Loucy (cell line): Measurements from ENCODE around the gene VMAC.

Source experiments
- H2AFZ ChIP-seq: fragments of 200-600 bp; sonication (generic); 2 replicates; pipeline ENCODE4 v1.6.0; 2016; ENCODE audit warnings: antibody characterized with exemption, mild to moderate bottlenecking, low read length, moderate library complexity
- H3F3A ChIP-seq: fragments of 200-600 bp; 2 replicates; pipeline ENCODE4 v1.6.0; 2016; ENCODE audit warnings: antibody characterized with exemption, low read depth, mild to moderate bottlenecking
- H3K27me3 ChIP-seq: fragments of 200-600 bp; sonication (generic); 2 replicates; pipeline ENCODE4 v1.6.1; 2014; ENCODE audit warnings: low read length, mild to moderate bottlenecking; ENCODE audit not compliant: insufficient read depth, poor library complexity, severe bottlenecking
- H3K36me3 ChIP-seq: fragments of 200-600 bp; sonication (generic); 2 replicates; pipeline ENCODE4 v1.6.1; 2016; ENCODE audit warnings: low read length; ENCODE audit not compliant: insufficient read depth
- H3K4me1 ChIP-seq: fragments of 200-600 bp; sonication (generic); 2 replicates; pipeline ENCODE4 v1.5.1; 2014; ENCODE audit warnings: low read length, mild to moderate bottlenecking; ENCODE audit not compliant: insufficient read depth, poor library complexity, severe bottlenecking
- H3K4me2 ChIP-seq: fragments of 200-600 bp; sonication (generic); 2 replicates; pipeline ENCODE4 v1.6.0; 2014; ENCODE audit warnings: antibody characterized with exemption, low read length, low read depth, mild to moderate bottlenecking; ENCODE audit not compliant: poor library complexity, severe bottlenecking
- H3K4me3 ChIP-seq: fragments of 200-600 bp; sonication (generic); 2 replicates; pipeline ENCODE4 v1.5.1; 2014; ENCODE audit warnings: low read length, mild to moderate bottlenecking, mixed read lengths; ENCODE audit not compliant: poor library complexity, severe bottlenecking
- H3K79me2 ChIP-seq: fragments of 200-600 bp; sonication (generic); 2 replicates; pipeline ENCODE4 v1.6.1; 2014; ENCODE audit warnings: low read length; ENCODE audit not compliant: insufficient read depth
- H3K9ac ChIP-seq: fragments of 200-600 bp; sonication (generic); 2 replicates; pipeline ENCODE4 v1.6.0; 2014; ENCODE audit warnings: mild to moderate bottlenecking, low read depth, low read length, moderate library complexity; ENCODE audit not compliant: poor library complexity, severe bottlenecking
- H3K9me2 ChIP-seq: fragments of 200-600 bp; sonication (generic); replicated peaks from 2 replicates; pipeline ENCODE4 v1.6.1; 2016; ENCODE audit warnings: low read depth, low read length, mixed read lengths
- H3K9me3 ChIP-seq: fragments of 200-600 bp; sonication (generic); 2 replicates; pipeline ENCODE4 v1.6.1; 2014; ENCODE audit warnings: mild to moderate bottlenecking, antibody characterized with exemption, low read length, low read depth; ENCODE audit not compliant: insufficient read depth
- H4K20me1 ChIP-seq: fragments of 200-600 bp; sonication (generic); 2 replicates; pipeline ENCODE4 v1.6.0; 2014; ENCODE audit warnings: antibody characterized with exemption, low read length, mild to moderate bottlenecking; ENCODE audit not compliant: insufficient read depth, poor library complexity, severe bottlenecking
- EZH2phosphoT487 ChIP-seq: fragments of 200-600 bp; IDR thresholded peaks from 2 replicates; pipeline ENCODE4 v1.6.1; 2018; ENCODE audit warnings: antibody characterized with exemption, mild to moderate bottlenecking, moderate library complexity, borderline replicate concordance
- TF ChIP-seq, protein P1 (sequence below): fragments of 200-600 bp; sonication (generic); conservative IDR thresholded peaks from 2 replicates; pipeline ENCODE4 v1.5.1; 2014; ENCODE audit warnings: mild to moderate bottlenecking, antibody characterized with exemption, low read length

Gene VMAC

DNA sequence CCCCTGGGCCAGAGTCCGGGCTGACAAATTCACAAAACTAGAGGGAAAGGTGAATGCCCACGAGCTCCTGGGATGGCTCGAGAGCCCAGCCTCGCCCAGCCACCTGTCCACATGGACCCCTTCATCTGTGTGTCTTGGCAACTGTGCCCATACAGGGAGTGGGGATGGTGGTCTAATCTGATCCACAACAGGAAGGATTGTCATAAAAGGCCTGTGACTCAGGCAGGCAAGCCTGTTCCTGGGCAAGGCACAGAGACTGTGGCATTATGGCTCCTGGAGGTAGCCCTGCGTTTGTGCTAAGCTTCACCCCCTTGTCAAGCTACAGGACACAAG lies 29.4 kb downstream of the VMAC start:
- no peak overlapping the region for H2AFZ ChIP-seq
- no peaks in the 10 kb centered on the region for H3K9me3 ChIP-seq
- no peak for TF ChIP-seq EZH2phosphoT487
- TF ChIP-seq, protein P1, sequence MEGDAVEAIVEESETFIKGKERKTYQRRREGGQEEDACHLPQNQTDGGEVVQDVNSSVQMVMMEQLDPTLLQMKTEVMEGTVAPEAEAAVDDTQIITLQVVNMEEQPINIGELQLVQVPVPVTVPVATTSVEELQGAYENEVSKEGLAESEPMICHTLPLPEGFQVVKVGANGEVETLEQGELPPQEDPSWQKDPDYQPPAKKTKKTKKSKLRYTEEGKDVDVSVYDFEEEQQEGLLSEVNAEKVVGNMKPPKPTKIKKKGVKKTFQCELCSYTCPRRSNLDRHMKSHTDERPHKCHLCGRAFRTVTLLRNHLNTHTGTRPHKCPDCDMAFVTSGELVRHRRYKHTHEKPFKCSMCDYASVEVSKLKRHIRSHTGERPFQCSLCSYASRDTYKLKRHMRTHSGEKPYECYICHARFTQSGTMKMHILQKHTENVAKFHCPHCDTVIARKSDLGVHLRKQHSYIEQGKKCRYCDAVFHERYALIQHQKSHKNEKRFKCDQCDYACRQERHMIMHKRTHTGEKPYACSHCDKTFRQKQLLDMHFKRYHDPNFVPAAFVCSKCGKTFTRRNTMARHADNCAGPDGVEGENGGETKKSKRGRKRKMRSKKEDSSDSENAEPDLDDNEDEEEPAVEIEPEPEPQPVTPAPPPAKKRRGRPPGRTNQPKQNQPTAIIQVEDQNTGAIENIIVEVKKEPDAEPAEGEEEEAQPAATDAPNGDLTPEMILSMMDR: no peak
- H3K27me3 ChIP-seq: no peaks in the 10 kb centered on the region
- H3K4me1 ChIP-seq: no peaks in the 10 kb centered on the region
- peaks cover 80% of the 10 kb centered on the region; the same call in 1 of the 2 replicates for H3K36me3 ChIP-seq
- no peak overlapping the region for H3K9ac ChIP-seq
- no peak overlapping the region for H3K4me3 ChIP-seq
- H3K9me2 ChIP-seq: no peaks in the 10 kb centered on the region
- H4K20me1 ChIP-seq: no peaks in the 10 kb centered on the region
- no peak overlapping the region for H3K4me2 ChIP-seq
- no peaks in the 10 kb centered on the region for H3F3A ChIP-seq
- peaks cover 8% of the 10 kb centered on the region; the same call in 1 of the 2 replicates for H3K79me2 ChIP-seq

DNA sequence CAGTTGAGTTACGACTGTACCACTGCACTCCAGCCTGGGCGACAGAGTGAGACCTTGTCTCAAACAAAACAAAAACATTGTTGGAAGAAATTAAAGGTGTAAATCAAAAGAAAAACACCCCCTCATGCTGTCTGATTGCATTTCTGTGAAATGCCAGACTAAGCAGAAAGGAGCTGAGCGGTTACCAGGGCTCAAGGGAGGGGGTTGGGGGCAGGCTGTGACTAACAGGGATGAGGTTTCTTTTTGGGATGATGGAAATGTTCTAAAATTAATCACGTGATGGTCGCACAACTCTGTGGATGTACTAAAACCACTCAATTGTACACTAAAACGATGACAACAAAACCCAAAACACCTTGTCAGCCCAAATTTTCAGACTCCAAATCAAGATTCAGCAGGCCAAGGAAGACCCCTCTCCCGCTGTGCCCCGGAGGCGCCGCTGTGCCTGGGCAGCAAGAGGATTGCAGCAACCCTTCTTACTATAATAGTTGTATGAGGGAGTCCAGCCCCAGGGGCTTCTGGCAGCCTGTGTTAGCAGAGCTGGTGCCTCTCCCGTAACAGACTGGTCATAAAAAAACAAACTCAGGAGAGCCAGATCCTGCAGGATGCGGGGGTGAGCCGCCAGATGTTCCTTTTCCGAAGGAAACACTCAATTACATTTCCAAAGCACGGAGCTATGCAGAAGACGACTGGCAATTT lies 30.3 kb downstream of the VMAC start:
- H3K79me2 ChIP-seq: peaks cover 8% of the 10 kb centered on the region; the same call in 1 of the 2 replicates
- H2AFZ ChIP-seq: no peak overlapping the region
- no peaks in the 10 kb centered on the region for H3K9me2 ChIP-seq
- H3K36me3 ChIP-seq: peaks cover 80% of the 10 kb centered on the region; the same call in 1 of the 2 replicates
- H4K20me1 ChIP-seq: no peaks in the 10 kb centered on the region
- H3K4me3 ChIP-seq: no peak overlapping the region
- H3K9me3 ChIP-seq: no peaks in the 10 kb centered on the region
- no peak overlapping the region for H3K4me2 ChIP-seq
- H3F3A ChIP-seq: no peaks in the 10 kb centered on the region
- TF ChIP-seq, protein P1: no peak
- TF ChIP-seq EZH2phosphoT487: no peak
- H3K27me3 ChIP-seq: no peaks in the 10 kb centered on the region
- no peak overlapping the region for H3K9ac ChIP-seq
- no peaks in the 10 kb centered on the region for H3K4me1 ChIP-seq

DNA sequence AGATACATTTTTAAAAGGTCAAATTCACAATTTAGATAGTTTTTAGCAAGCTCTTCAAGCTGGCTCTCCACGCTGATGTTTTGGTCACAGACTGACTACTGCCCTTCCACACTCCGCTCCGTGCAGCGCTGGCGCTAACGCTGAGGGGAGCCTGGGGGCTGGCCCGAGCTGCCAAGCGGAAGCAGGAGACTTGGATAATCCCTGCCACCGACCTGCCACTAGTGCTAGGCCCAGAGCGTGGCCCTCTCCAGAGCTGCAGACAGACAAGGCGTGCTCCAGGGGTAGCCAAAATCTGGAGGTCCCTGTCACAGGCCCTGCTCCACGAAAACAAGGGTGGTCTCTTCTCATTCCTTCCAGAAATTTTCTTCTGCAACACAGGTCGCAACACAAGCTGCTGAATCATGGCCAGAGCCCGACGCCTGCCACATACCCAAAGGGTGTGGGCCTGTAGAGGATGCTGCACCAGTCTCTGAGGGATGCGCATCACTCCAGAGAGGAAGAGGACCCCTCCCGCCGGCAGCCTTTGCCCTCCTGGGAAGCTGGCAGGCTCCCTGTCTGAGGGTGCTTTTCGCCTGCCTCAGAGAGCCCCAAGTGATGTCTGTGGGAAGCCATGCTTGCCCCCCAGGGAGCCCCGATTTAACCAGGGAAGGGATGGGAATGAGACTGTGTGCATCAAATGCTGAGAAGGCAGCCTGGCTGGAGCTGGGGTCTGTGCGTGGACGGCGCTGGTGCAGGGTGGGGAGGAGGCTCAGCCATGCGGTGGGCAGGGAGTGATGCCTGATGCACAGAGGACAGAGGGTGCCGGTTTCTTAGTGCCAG lies 31.0 kb downstream of the VMAC start:
- Histone ChIP-seq H3K9ac (no peak overlapping the region), H3K27me3 (no peaks in the 10 kb centered on the region), H3K9me2 (no peaks in the 10 kb centered on the region), H3F3A (no peaks in the 10 kb centered on the region), H3K79me2 (peaks cover 8% of the 10 kb centered on the region; the same call in 1 of the 2 replicates), H3K4me3 (no peak overlapping the region), H3K9me3 (no peaks in the 10 kb centered on the region), H4K20me1 (no peaks in the 10 kb centered on the region), H3K4me2 (no peak overlapping the region), H3K4me1 (no peaks in the 10 kb centered on the region), H3K36me3 (peaks cover 80% of the 10 kb centered on the region; the same call in 1 of the 2 replicates), H2AFZ (no peak overlapping the region)
- TF ChIP-seq, protein P1: no peak
- TF ChIP-seq EZH2phosphoT487: no peak
